Measurements from ENCODE around the gene TMEM209.

TMEM209 gene

GRCh38 chr7:130134726-130135125 lies 70.5 kb downstream of the TMEM209 start:
- no peak for TF ChIP-seq CTCF (IDR thresholded peaks at IDR 0.05; ENCODE audit: low read depth, low read length)
- no peak for DNase-seq
- peaks cover 28% of the 10 kb centered on the region for H3K36me3 ChIP-seq
- H3K4me1 ChIP-seq, result peaks cover 5% of the 10 kb centered on the region
- H3K4me3 ChIP-seq (ENCODE audit: low read depth, low read length), result no peak overlapping the region
- no peaks in the 10 kb centered on the region for H3K9me3 ChIP-seq
- no peaks in the 10 kb centered on the region for H3K27me3 ChIP-seq

GRCh38 chr7:130134106-130134636 lies 71.0 kb downstream of the TMEM209 start:
- no peaks in the 10 kb centered on the region for H3K27me3 ChIP-seq
- H3K4me1 ChIP-seq, result peaks cover 5% of the 10 kb centered on the region
- peaks cover 34% of the 10 kb centered on the region for H3K36me3 ChIP-seq
- TF ChIP-seq CTCF (IDR thresholded peaks at IDR 0.05; ENCODE audit: low read depth, low read length), result no peak
- H3K9me3 ChIP-seq, result no peaks in the 10 kb centered on the region
- H3K4me3 ChIP-seq (ENCODE audit: low read depth, low read length), result no peak overlapping the region
- DNase-seq, result no peak

GRCh38 chr7:130133029-130133782 lies 72.0 kb downstream of the TMEM209 start:
- Histone ChIP-seq H3K36me3 (peaks cover 37% of the 10 kb centered on the region), H3K9me3 (no peaks in the 10 kb centered on the region), H3K4me1 (peaks cover 5% of the 10 kb centered on the region), H3K27me3 (no peaks in the 10 kb centered on the region), H3K4me3 (ENCODE audit: low read depth, low read length) (no peak overlapping the region)
- no peak for DNase-seq
- no peak for TF ChIP-seq CTCF (IDR thresholded peaks at IDR 0.05; ENCODE audit: low read depth, low read length)

- DNase-seq, result no peak
- no peak for TF ChIP-seq CTCF (IDR thresholded peaks at IDR 0.05; ENCODE audit: low read depth, low read length)
- no peaks in the 10 kb centered on the region for H3K27me3 ChIP-seq
- peaks cover 7% of the 10 kb centered on the region for H3K4me1 ChIP-seq
- H3K36me3 ChIP-seq, result peaks cover 37% of the 10 kb centered on the region
- H3K4me3 ChIP-seq (ENCODE audit: low read depth, low read length), result no peak overlapping the region
- no peaks in the 10 kb centered on the region for H3K9me3 ChIP-seq
Observed at GRCh38 chr7:130131964-130132875, 73.0 kb downstream of the TMEM209 start.

- no peak for TF ChIP-seq CTCF (IDR thresholded peaks at IDR 0.05; ENCODE audit: low read depth, low read length)
- H3K36me3 ChIP-seq, result peaks cover 37% of the 10 kb centered on the region
Observed at GRCh38 chr7:130131191-130131834, 73.9 kb downstream of the TMEM209 start.

More at GRCh38 chr7:130131191-130131834, 73.9 kb downstream of the TMEM209 start:
- Histone ChIP-seq H3K4me3 (ENCODE audit: low read depth, low read length) (no peak overlapping the region), H3K27me3 (no peaks in the 10 kb centered on the region), H3K9me3 (no peaks in the 10 kb centered on the region), H3K4me1 (peaks cover 9% of the 10 kb centered on the region)
- DNase-seq, result no peak
